GM18873 (cell line): ENCODE results near the gene HSPG2.
"Not testable (repeated sequence)": the region's sequence is repeated elsewhere in the genome, so short reads cannot be mapped to it uniquely, and the experiment has no call there.

Source experiments
- ATAC-seq: cut with Tn5 transposase; IDR thresholded peaks from one replicate; pipeline ENCODE4 v1.9.1; 2021; ENCODE audit warnings: mild to moderate bottlenecking, moderate library complexity, moderate number of reproducible peaks; ENCODE audit not compliant: unreplicated experiment, low FRiP score

HSPG2 gene

GRCh38 chr1:21914880-21915640 lies 22.1 kb downstream of the HSPG2 start:
- ATAC-seq, result no peak

- no peak for ATAC-seq
Observed at GRCh38 chr1:21914450-21914849, 22.7 kb downstream of the HSPG2 start.

GRCh38 chr1:21913763-21914162 lies 23.3 kb downstream of the HSPG2 start:
- ATAC-seq, result no peak

- ATAC-seq, result no peak
Observed at GRCh38 chr1:21913258-21913657, 23.9 kb downstream of the HSPG2 start.

- ATAC-seq, result no peak
Observed at GRCh38 chr1:21912038-21912758, 24.9 kb downstream of the HSPG2 start.

- no peak for ATAC-seq
Observed at GRCh38 chr1:21911205-21912001, 25.7 kb downstream of the HSPG2 start.

GRCh38 chr1:21910558-21911204 lies 26.4 kb downstream of the HSPG2 start:
- ATAC-seq, result no peak

GRCh38 chr1:21909787-21910503 lies 27.2 kb downstream of the HSPG2 start:
- ATAC-seq, result no peak

- no peak for ATAC-seq
Observed at GRCh38 chr1:21909286-21909759, 27.8 kb downstream of the HSPG2 start.

GRCh38 chr1:21907737-21908534 lies 29.2 kb downstream of the HSPG2 start:
- ATAC-seq, result not testable (repeated sequence)

- no peak for ATAC-seq
Observed at GRCh38 chr1:21907079-21907418, 30.1 kb downstream of the HSPG2 start.

- no peak for ATAC-seq
Observed at GRCh38 chr1:21906173-21907078, 30.7 kb downstream of the HSPG2 start.

GRCh38 chr1:21904704-21905520 lies 32.2 kb downstream of the HSPG2 start:
- ATAC-seq, result no peak

- no peak for ATAC-seq
Observed at GRCh38 chr1:21904454-21904703, 32.7 kb downstream of the HSPG2 start.

GRCh38 chr1:21903638-21904453 lies 33.3 kb downstream of the HSPG2 start:
- ATAC-seq, result no peak

GRCh38 chr1:21902026-21903012 lies 34.8 kb downstream of the HSPG2 start:
- no peak for ATAC-seq
